Glutamatergic neuron (in vitro differentiated cells): ENCODE results near the gene DNAH9. TPM values are rescaled to one million over a fixed set of nuclear protein-coding genes. Genes with fewer than 3 reads are reported as not detected.

Experiments used
- DNase-seq: peaks from one replicate; pipeline ENCODE4 v3.0.0; 2022
- H3K27ac Mint-ChIP-seq: one replicate; pipeline ENCODE4 v1.8.0; 2020; ENCODE audit warnings: mild to moderate bottlenecking, mixed read lengths, inconsistent platforms; ENCODE audit not compliant: unreplicated experiment
- H3K27me3 Mint-ChIP-seq: one replicate; pipeline ENCODE4 v1.8.0; 2020; ENCODE audit warnings: mild to moderate bottlenecking, moderate library complexity, mixed read lengths, inconsistent platforms; ENCODE audit not compliant: unreplicated experiment
- H3K36me3 Mint-ChIP-seq: one replicate; pipeline ENCODE4 v1.8.0; 2020; ENCODE audit warnings: mild to moderate bottlenecking, mixed read lengths, inconsistent platforms; ENCODE audit not compliant: unreplicated experiment
- H3K4me1 Mint-ChIP-seq: one replicate; pipeline ENCODE4 v1.8.0; 2020; ENCODE audit warnings: mild to moderate bottlenecking, low read depth, mixed read lengths, inconsistent platforms; ENCODE audit not compliant: unreplicated experiment
- H3K4me3 Mint-ChIP-seq: one replicate; pipeline ENCODE4 v1.8.0; 2020; ENCODE audit warnings: mild to moderate bottlenecking, mixed read lengths, inconsistent platforms; ENCODE audit not compliant: unreplicated experiment
- H3K9me3 Mint-ChIP-seq: one replicate; pipeline ENCODE4 v1.8.0; 2020; ENCODE audit warnings: mild to moderate bottlenecking, moderate library complexity, mixed read lengths, inconsistent platforms; ENCODE audit not compliant: unreplicated experiment
- CTCF ChIP-seq: fragments of 200-600 bp; sonication (generic); IDR thresholded peaks from one replicate; pipeline ENCODE4 v1.5.0; 2021; ENCODE audit not compliant: partially characterized antibody, unreplicated experiment
- total RNA-seq: library from RNA; stranded (reverse); fragmentation: NEBNext Ultra II Directional; extraction: Animal tissue kit (Norgen Biotek cat#: 25700); gene quantifications from one replicate; pipeline ENCODE4 v1.2.1, GENCODE V29; 2021; ENCODE audit not compliant: unreplicated experiment

The DNAH9 gene
- total RNA-seq, 1 donor from 2014 or later: 0.86 TPM

- Mint-ChIP-seq H3K4me3 (no peak overlapping the region), H3K27me3 (no peaks in the 10 kb centered on the region), H3K27ac (no peak overlapping the region), H3K36me3 (no peaks in the 10 kb centered on the region), H3K9me3 (peaks cover 2% of the 10 kb centered on the region), H3K4me1 (no peaks in the 10 kb centered on the region)
- TF ChIP-seq CTCF: no peak
- DNase-seq: no peak
These were observed 120.9 kb downstream of the DNAH9 start for GRCh38 chr17:11719203-11719602.

GRCh38 chr17:11719856-11720255, 121.6 kb downstream of the DNAH9 start:
- H3K27ac Mint-ChIP-seq: no peak overlapping the region
- DNase-seq: no peak
- H3K9me3 Mint-ChIP-seq: peaks cover 2% of the 10 kb centered on the region
- no peaks in the 10 kb centered on the region for H3K36me3 Mint-ChIP-seq
- TF ChIP-seq CTCF: no peak
- no peak overlapping the region for H3K4me3 Mint-ChIP-seq
- H3K4me1 Mint-ChIP-seq: no peaks in the 10 kb centered on the region
- H3K27me3 Mint-ChIP-seq: no peaks in the 10 kb centered on the region

GRCh38 chr17:11720816-11721215, 122.5 kb downstream of the DNAH9 start:
- no peaks in the 10 kb centered on the region for H3K4me1 Mint-ChIP-seq
- H3K27ac Mint-ChIP-seq: no peak overlapping the region
- no peak for DNase-seq
- no peak overlapping the region for H3K4me3 Mint-ChIP-seq
- no peaks in the 10 kb centered on the region for H3K27me3 Mint-ChIP-seq
- TF ChIP-seq CTCF: no peak
- no peaks in the 10 kb centered on the region for H3K36me3 Mint-ChIP-seq
- H3K9me3 Mint-ChIP-seq: peaks cover 2% of the 10 kb centered on the region

GRCh38 chr17:11730747-11731146, 132.5 kb downstream of the DNAH9 start:
- no peaks in the 10 kb centered on the region for H3K4me1 Mint-ChIP-seq
- no peak overlapping the region for H3K27ac Mint-ChIP-seq
- no peak for DNase-seq
- no peaks in the 10 kb centered on the region for H3K36me3 Mint-ChIP-seq
- peaks cover 2% of the 10 kb centered on the region for H3K27me3 Mint-ChIP-seq
- no peaks in the 10 kb centered on the region for H3K9me3 Mint-ChIP-seq
- TF ChIP-seq CTCF: no peak
- H3K4me3 Mint-ChIP-seq: no peak overlapping the region

GRCh38 chr17:11736613-11737312, 138.5 kb downstream of the DNAH9 start:
- H3K36me3 Mint-ChIP-seq: no peaks in the 10 kb centered on the region
- peaks cover 2% of the 10 kb centered on the region for H3K27me3 Mint-ChIP-seq
- H3K27ac Mint-ChIP-seq: no peak overlapping the region
- no peak for TF ChIP-seq CTCF
- peaks cover 4% of the 10 kb centered on the region for H3K4me1 Mint-ChIP-seq
- no peak for DNase-seq
- H3K9me3 Mint-ChIP-seq: no peaks in the 10 kb centered on the region
- H3K4me3 Mint-ChIP-seq: no peak overlapping the region
